HG02870 (cell line): ENCODE measurements around the gene DGCR2.

Experiments used
- ATAC-seq: cut with Tn5 transposase; IDR thresholded peaks from one replicate; pipeline ENCODE4 v1.9.1; 2021; ENCODE audit warnings: mild to moderate bottlenecking, moderate library complexity; ENCODE audit not compliant: unreplicated experiment

DGCR2 gene

DNA sequence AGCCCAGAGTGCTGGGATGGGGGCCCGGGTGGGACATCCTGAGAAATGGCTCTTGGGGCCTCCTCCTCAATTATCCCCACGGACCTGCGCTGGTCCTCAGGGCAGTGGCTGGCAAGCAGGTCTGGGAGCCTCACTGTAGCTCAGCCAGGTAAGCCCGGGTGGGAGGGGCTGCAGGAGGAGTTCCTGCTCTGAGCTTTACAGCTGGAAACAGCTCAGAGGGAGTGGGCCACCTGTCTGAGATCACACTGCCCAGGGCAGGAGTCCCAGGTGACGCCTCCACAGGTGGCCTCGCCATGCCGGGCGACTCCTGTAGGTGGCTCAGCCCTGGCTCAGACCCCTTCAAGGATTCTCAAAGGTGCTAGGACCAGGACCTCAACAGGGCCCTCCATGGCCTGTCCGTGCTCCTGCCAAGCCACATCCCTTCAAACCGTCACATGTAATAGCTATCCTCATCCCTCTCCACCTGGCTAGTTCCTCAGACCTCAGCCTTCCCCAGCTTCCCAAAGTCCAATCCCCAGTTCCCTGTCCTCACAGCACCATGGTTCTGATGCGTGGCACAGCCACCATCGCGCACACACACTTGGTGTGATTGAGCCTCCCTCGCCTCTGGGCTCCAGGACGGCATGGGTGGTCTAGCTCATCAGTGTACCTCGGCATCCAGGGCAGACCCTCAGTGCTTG is 5.3 kb upstream of the DGCR2 start:
- no peak for ATAC-seq

DNA sequence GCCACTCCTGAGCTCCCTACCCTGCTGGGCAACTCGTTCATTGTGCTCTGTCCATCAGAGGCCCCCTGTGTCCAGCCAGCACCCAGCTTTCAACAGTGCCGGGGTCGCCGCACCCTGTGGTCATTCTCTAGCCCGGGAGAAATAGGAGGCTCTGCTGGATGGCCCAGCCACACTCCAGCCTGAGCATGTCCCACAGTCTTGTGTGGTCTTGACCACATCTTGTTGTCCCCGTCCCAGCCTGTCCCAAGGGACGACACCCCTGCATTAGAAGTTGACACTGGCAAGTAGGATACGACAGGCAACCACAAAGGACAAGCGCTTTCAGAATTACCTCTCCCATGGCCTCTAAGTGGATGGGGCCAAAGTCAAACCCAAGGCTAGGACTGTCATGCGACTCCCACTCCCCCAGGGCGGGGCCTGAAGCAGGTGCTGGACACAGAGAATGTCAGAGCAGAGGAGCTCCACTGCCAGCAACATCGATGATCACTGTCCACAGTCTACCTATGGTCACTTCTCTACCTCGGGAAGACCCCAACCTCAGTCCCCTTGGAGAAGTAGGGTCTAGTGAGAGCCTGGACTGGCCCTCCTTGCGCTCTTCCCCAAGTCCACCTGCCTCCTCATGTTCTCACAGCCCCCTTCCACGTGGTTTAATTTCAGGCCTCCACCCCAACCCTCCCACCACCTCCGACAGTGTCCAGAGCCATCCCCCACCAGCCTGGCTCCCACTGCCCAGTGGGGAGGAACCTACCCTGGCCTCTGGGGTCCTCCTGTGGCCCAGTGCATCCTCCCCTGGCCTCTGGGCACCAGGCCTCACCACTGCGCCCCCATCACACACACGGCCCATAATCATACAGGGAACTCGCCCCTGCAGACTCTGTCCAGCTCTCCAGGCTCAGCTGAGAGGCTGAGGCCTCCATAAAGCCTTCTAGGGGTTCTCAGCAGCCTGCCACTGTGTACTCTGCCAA is 4.4 kb upstream of the DGCR2 start:
- ATAC-seq, result no peak

DNA sequence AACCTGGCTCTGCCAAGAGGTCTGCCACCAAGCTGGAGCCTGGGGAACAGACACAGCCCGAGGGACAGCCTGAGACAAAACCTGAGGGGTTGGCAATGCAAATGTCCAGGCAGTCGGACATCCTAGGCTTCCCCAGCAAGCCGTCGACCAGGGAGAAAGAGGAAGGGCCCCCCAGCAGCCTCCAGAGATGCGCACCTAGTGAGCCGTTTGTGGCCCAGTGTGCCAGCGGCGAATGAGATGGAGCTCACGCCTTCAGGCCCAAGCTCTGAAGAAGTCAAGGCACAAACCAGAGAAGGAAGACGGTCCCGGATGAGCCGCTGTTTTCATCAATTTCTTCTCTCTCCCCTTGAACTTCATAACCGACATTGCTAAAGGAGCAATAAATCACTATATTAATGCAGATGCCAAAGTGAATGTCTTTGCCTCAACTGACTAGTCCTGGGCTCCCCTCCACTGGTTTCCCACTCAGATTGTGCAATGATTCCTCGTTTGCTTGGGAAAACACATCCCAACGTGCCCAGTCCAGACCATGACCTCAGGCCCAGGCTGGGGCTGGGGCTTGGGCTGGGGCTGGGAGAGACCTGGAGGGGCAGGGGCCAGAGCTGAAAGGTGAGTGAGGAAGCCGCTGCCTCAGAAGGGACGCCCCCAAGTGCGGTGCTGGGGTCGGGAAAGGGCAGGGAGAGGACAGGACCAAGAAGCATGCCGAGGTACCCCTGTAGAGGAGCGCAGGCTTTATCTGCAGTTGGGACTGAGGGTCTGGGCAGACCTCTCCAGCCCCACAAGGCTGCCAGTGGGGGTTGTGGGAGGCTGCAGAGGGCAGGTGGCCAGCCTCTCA is 3.5 kb upstream of the DGCR2 start:
- no peak for ATAC-seq

DNA sequence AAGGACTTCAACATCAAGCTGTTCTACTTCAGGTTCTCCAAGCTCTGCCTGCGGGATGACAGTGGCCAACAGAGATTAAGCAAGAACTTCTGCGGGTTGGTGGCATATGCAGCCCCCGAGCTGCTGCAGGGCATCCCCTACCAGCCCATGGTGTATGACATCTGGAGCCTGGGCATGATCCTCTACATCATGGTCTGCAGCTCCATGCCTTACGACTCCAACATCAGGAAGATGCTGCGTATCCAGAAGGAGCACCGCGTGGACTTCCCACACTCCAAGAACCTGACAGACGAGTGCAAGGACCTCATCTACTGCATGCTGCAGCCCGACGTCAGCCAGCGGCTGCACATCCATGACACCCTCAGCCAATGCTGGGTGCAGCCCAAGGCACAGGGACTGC is 2.8 kb upstream of the DGCR2 start:
- ATAC-seq, result no peak

DNA sequence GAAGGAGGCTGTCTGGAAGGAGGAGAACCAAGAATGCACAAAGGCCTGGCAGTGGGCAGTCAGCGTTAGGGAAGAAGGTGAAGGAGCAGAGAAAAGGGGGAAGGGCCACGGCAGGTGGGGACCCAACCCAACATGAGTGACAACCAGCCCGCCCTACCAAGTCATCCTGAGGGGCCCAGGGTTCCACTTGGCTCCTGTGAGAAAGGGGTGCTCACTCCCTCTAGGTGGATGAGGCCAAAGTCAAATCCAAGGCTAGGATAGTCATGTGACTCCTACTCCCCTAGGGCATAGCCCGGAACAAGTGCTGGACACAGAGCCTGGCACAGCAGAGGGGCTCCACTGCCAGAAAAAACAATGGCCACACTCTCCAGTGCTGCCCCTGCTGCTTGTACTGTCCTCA is 2.2 kb upstream of the DGCR2 start:
- ATAC-seq, result no peak

DNA sequence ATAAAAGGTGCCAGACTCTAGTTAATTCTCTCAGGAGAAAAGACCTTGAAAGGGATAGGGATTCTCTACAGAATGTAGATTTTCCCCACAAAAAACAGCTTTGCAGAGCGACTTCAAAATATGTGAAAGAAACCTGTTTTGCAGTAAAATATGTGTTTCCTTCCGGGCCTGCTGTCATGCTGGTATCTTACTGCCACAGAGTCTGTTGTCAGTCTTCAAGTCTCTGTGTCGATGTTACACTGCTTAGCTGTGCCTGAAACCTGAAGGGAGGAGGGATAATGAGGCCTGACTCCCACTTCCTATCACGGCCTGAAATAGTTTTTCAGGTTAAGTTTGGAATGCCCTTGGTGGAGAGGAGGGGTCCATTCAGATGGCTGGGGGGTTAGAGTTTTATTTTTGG is 1.7 kb upstream of the DGCR2 start:
- ATAC-seq, result no peak

DNA sequence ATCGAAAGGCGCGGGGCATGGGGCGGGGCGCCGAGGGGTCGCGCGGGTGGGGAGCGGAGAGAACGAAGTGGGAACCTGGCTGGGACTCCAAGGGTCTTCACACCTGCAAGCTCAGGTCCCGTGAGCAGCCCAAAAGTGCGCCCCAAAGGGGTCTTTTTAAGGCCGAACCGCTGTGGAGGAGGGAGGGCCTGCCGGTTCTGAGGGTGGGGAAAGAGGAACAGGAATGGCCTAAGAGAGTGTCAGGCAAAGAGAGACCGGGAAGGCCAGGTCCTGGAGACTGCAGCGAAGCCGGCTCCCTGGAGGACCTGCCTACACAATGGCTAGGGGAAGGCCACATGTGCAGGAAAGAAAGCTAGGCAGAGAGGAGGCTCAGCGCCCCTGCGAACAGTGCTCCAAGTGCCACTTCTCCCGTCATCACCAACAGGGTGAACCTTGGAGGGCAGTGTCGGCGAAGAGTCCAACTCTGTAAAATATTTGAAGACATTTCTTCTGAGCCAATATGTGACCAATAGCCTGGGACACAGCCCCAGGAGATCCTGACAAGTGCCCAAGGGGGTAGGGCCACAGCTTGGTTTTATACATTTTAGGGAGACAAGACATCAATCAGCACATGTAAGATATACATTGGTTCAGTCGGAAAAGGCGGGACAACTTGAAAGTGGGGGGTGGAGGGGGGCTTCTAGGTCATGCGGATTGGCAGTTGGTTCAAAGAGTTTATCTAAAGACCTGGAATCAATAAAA is 710 bp upstream of the DGCR2 start:
- ATAC-seq, result no peak

DNA sequence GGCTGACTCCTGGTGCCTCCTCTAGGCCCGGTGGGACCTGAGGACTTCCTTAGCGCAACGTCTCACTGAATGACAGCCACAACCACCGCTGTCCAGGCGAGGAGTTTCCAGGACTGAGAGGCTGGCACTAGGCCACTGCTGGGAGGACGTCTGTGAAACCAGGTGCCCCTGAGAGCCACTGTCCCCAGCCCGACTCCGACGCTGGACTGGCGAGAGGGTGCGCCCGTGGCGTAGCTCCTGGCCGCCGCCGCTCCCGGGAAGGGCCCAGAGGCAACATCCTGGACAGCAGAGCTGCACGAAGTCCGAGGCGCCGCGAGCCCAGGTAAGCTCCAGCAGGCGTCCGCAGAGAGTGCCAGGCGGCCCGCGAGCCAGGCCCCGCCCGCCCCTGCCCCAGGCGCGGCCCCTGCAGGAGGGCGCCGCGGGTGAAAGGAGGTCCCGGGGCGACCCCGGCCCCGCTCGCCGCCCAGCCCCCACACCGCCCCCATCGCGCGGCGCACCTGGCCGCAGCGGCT is 525 bp downstream of the DGCR2 start:
- peak; percentile 15 for ATAC-seq

DNA sequence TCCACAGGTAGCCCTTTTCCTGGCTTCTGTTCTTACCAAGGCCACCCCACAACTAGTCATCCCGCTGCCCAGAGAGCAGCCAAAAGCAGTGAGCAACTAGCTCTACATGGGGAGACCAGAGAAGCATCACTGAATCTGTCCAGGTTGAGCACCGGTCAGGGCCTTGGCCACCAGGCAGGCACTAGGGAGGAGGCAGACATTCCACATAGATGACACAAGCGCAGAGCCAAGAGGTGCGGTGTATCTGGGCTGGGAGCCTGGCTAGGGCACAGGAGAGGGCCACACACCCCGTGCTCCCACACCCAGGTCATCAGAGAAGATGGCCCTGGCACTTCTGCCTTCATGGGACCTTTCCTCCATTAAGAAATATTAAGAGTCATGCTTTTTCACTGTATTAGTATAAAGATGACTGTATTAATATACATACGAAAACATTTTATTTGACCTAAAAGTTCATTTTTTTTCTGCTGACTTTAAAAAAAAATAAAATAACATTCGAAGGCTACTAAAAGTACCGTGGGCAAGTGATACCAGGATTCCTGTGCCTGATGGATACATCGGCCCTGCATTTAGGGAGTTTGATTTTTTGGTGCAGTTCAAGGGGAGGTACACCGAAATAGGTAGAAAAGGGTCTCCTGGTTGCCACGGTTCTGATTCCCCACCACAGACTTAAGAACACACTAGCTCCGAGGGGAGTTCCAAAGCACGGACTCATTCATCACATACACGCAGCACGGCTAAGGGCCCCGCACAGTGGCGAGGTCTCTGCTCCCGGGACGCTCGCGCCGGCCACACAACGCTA is 1.2 kb downstream of the DGCR2 start:
- ATAC-seq, result no peak

DNA sequence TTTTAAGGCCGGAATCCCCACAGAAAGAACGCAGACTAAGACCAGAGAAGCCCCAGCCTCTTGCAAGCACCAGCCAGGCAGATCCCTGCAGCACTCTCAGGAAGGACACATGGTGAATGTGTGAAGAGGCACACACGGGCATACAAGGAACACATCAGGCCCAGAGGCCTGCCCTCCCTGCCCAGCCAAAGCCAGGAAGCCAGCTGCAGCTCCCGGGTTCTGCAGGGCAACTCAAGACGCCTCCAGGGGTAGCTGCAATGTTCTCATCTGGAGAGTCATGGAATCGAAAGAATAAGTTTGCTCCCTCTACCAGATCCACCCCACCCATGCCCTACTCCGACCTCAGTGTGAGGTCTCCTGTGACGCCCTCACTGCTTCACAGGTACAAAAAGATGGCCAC is 2.3 kb downstream of the DGCR2 start:
- no peak for ATAC-seq

DNA sequence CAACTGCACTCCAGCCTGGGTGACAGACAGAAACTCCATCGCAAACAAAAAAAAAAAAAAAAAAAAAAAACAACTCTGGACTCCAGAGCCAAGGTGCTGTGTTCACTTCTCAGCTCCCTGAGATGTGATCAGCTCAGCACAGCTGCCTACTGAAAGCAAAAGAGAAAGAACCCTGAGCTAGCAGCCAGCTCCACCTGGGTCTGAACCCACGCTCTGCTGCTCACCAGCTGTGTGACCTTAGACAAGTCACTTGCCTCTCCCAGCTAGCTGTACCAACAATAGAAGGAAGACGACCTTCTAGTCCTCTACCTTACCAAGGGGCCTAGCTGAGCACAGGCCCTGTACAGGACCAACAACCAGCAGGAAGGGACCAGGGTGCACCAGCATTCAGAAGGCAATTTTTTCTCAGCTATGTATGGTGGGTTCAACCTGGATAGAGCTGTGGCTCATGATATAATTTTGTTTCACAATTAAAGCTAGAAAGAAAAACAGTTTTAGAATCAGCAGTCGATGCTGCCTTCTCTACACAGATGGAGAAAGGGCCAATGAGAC is 3.8 kb downstream of the DGCR2 start:
- ATAC-seq, result no peak

DNA sequence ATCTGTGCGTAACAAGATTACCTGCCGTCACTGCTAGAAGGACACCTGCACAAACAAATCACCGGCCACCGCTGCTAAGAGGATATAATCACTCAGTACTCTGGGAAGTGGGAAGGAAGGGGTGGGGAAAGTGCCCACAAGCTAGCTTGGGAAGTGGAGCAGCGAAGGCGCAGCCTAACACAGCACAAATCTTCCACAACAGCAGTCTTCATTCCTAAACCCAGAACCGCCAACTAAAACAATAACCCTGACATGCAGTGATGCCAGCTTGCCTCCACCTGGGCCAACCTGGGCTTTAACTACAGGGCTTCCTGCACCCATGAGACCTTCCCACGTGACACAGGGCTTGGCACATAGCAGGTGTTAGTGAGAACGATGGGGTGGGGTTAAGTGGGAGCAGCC is 5.1 kb downstream of the DGCR2 start:
- no peak for ATAC-seq

DNA sequence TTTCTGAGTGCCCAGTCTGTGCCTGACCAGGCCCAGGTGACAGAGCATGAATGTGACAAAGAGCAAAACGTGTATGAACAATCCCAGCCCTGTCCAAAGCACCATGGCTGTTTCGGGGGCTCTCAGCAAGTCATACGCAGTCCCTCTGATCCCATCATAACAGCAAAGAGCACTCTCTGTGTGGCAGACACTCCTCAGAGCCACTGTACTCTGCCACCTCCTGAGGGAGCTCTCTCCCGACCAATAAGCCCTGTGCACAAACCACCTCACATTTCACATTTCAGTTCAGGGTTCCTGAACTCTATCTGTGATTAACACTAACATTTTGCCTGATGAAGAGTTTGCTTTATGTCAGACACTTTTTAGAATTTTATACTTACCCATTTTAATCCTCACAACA is 6.6 kb downstream of the DGCR2 start:
- ATAC-seq, result no peak

DNA sequence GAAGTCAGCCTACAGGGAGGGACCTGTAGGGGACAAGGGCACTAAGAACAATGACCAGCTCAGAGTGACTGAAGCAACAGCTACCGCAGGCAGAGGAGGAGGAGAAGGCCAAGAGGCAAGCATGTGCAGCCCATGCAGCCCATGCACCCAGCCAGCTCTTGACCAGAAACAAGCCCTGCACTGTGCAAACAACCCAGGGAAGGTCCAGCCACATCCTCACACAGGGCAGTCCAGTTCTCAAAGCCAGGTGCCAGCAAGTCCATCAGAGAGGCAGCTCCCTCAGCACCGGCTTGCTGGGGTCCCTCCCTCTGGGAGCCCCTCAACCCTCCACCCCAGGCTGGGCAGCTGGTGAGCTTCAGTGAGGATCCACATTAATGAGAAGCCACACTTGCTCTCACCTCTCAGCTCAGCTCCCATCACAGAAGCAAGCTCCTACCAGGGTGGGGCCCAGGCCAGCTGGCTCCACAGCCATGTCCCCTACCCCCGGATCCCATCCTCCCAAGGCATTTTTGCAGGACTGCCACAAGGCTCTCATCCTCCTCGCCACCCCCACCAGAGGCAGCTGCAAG is 7.1 kb downstream of the DGCR2 start:
- ATAC-seq, result no peak

DNA sequence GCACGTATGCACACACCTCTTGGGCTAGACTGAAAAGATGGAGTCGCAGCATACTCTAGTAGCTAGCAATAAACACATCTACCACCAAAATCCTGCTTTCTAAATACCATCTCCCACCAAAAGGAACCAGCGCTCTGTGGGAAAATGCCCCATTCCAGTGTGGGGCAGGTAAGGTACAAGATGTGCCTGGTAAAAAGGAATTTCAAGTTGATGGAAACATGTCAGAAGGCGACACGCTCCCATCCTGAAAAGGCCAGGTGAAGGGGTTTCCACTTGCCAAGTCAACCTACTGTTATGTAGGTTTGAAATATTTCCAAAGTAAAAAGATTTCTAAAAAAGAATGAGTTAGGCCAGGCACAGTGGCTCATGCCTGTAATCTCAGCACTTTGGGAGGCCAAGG is 8.8 kb downstream of the DGCR2 start:
- no peak for ATAC-seq

DNA sequence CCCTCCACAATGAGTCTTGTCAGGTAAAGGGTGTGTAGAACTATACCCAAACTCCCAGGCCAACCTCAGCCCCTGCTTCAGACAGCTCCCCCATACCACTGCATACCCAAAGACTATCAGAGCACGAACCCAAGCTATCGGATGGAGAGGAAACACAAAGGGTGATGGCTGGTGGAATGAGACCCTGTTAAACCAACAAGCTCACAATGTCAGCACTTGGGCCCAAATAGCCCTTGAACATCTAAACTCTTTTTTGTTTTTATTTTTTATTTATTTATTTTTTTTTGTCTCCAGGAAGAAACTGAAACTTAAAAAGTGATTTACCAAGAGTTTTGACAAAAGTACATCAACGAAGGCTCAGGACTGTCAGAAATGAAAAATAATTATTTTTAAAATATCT is 10.6 kb downstream of the DGCR2 start:
- no peak for ATAC-seq

DNA sequence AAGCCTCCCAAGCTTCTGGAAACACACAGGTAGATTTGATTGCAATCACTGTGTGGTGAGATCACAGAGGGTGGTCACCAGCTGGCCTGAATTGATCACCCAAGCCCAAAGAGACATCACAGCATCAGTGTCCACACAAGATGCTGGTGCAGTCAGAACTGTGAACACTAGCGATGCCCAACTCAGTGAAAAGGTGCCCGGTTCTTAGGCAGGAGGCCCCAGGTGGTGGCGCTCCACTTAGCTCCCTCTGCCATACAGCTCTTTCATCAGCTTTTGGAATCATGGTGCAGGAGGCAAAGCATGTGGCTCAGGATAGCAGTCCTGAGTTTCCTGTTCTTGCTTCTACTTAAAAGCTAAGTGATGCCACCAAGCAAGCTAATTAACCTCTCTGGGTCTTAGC is 11.1 kb downstream of the DGCR2 start:
- ATAC-seq, result no peak

DNA sequence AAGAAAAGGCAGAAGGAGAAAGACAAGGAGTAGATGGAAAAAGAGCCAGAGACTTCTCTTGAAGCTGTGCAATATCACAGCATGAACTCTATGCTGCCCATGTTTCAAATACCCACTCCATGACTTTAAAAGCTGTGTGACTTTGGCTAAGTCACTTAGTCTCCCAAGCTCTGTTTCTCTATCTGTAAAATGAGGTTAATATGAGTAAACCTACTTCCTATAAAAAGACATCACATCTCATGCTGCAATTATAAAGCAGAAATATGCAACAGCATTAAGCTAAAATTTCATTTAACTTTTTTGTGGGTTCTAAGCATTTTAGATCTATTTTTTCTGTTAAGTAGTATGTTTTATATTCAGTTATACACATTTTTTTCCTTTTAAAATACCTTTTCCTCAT is 11.6 kb downstream of the DGCR2 start:
- ATAC-seq, result no peak

DNA sequence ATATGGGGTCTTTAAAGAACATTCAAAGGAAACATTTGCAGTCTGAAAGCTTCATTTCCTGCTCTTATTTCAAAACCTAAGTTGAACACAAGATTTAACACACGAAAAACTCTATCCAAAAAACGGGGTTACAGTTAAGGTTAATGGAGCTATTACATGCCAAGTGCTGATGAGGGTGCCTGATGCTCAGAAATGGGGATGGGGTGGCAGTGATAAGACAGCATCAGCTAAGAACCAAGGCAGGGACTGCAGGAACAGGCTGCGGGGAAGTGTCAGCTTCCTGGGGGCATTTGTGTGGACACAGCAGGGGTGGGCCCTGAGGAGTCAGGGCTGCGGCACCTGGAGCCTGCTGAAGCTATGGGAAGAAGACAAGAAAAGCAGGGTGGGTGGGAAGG is 12.2 kb downstream of the DGCR2 start:
- ATAC-seq, result no peak
